ENCODE data around the gene HORMAD2.

Gene HORMAD2

GRCh38 chr22:30186510-30186909 is 106.2 kb downstream of the HORMAD2 start (continued):
- TF ChIP-seq ZNF777 (tag by site-specific recombination; IDR thresholded peaks at IDR 0.05; ENCODE audit: borderline replicate concordance) (no peak), EGR2 (tag by site-specific recombination; IDR thresholded peaks at IDR 0.05; ENCODE audit: low read depth) (no peak), REST (tag by site-specific recombination; IDR thresholded peaks at IDR 0.05) (no peak), ZNF211 (tag by site-specific recombination; IDR thresholded peaks at IDR 0.05; ENCODE audit: low read depth) (no peak)

GRCh38 chr22:30187094-30187493 is 106.8 kb downstream of the HORMAD2 start:
- no peak overlapping the region for H3K4me3 ChIP-seq (ENCODE audit: low read depth, low read length)
- no peak overlapping the region for H3K27ac ChIP-seq (ENCODE audit: extremely low read depth, low read depth, low read length)
- H3K9me3 ChIP-seq (ENCODE audit: control insufficient read depth, insufficient read depth, low read depth, low read length) = no peaks in the 10 kb centered on the region
- TF ChIP-seq SP7 (tag by site-specific recombination; IDR thresholded peaks at IDR 0.05) = no peak
- TF ChIP-seq ZBTB1 (tag by site-specific recombination; IDR thresholded peaks at IDR 0.05) = no peak
- no peak for TF ChIP-seq ZNF311 (tag by site-specific recombination; IDR thresholded peaks at IDR 0.05; ENCODE audit: borderline replicate concordance)
- no peak for TF ChIP-seq ZNF423 (tag by site-specific recombination; IDR thresholded peaks at IDR 0.05)
- TF ChIP-seq YY1 (tag by site-specific recombination; IDR thresholded peaks at IDR 0.05) = no peak
- no peak for TF ChIP-seq INSM2 (tag by site-specific recombination; IDR thresholded peaks at IDR 0.05)
- no peak for TF ChIP-seq ZNF155 (tag by site-specific recombination; IDR thresholded peaks at IDR 0.05)
- no peak for TF ChIP-seq ZNF776 (tag by site-specific recombination; IDR thresholded peaks at IDR 0.05; ENCODE audit: borderline replicate concordance)
- no peak for TF ChIP-seq ZNF658 (tag by site-specific recombination; IDR thresholded peaks at IDR 0.05)
- no peak for TF ChIP-seq ZBTB20 (tag by site-specific recombination; IDR thresholded peaks at IDR 0.05)
- TF ChIP-seq SALL2 (tag by site-specific recombination; IDR thresholded peaks at IDR 0.05; ENCODE audit: borderline replicate concordance) = no peak
- TF ChIP-seq ZNF2 (tag by site-specific recombination; IDR thresholded peaks at IDR 0.05) = no peak
- TF ChIP-seq ZEB2 (tag by site-specific recombination; IDR thresholded peaks at IDR 0.05) = no peak
- no peaks in the 10 kb centered on the region for H3K36me3 ChIP-seq (ENCODE audit: control insufficient read depth in 2 of 2, insufficient read depth in 1 of 2, low read length in 2 of 2)
- ChIA-PET CTCF (no interaction called here), POLR2A (no interaction called here)
- H3K4me1 ChIP-seq (ENCODE audit: control insufficient read depth, insufficient read depth, low read length) = peaks cover 4% of the 10 kb centered on the region

- TF ChIP-seq ZSCAN23 (tag by site-specific recombination; IDR thresholded peaks at IDR 0.05) (no peak), ZNF529 (tag by site-specific recombination; IDR thresholded peaks at IDR 0.05; ENCODE audit: insufficient replicate concordance) (no peak), ZSCAN30 (tag by site-specific recombination; IDR thresholded peaks at IDR 0.05) (no peak), ZFP3 (tag by site-specific recombination; IDR thresholded peaks at IDR 0.05; ENCODE audit: low read depth) (no peak), ZNF510 (tag by site-specific recombination; IDR thresholded peaks at IDR 0.05; ENCODE audit: insufficient replicate concordance) (no peak)
- Histone ChIP-seq H3K9me3 (ENCODE audit: control insufficient read depth, insufficient read depth, low read depth, low read length) (no peaks in the 10 kb centered on the region), H3K27ac (ENCODE audit: extremely low read depth, low read depth, low read length) (no peak overlapping the region), H3K4me3 (ENCODE audit: low read depth, low read length) (no peak overlapping the region), H3K36me3 (ENCODE audit: control insufficient read depth in 2 of 2, insufficient read depth in 1 of 2, low read length in 2 of 2) (no peaks in the 10 kb centered on the region), H3K4me1 (ENCODE audit: control insufficient read depth, insufficient read depth, low read length) (no peaks in the 10 kb centered on the region)
- ChIA-PET CTCF (no interaction called here), POLR2A (no interaction called here)
These were observed 107.5 kb downstream of the HORMAD2 start for GRCh38 chr22:30187529-30188407.
